CD4-positive, alpha-beta memory T cell (primary cell): ENCODE data around the gene LORICRIN. TPM values are rescaled to one million over a fixed set of nuclear protein-coding genes. Genes with fewer than 3 reads are reported as not detected.
"Not testable (repeated sequence)": the region's sequence is repeated elsewhere in the genome, so short reads cannot be mapped to it uniquely, and the experiment has no call there.

Source experiments
- CTCF ChIA-PET: fragments of 350-600 bp; sonication (Branson Sonifier 250); formaldehyde crosslinking; loops from one replicate; lab custom pipeline; 2021; ENCODE audit warnings: inconsistent platforms; ENCODE audit not compliant: partially characterized antibody; lab: Charles Lee
- POLR2A ChIA-PET: fragments of 350-600 bp; sonication (Branson Sonifier 250); formaldehyde crosslinking; loops from one replicate; lab custom pipeline; 2021; ENCODE audit not compliant: partially characterized antibody; lab: Charles Lee
- DNase-seq, 5 donors: peaks; one replicate each; pipeline versions ENCODE4 v3.0.0 to v3.0.0-alpha.2; 2020 to 2022; ENCODE audit warnings: mixed read lengths in 1 of 5
- H3K27ac ChIP-seq: one replicate; pipeline ENCODE4 v1.7.0; 2013; ENCODE audit warnings: low read depth, low read length
- H3K27me3 ChIP-seq: 2 replicates; pipeline ENCODE4 v1.7.0; 2013; ENCODE audit warnings: mild to moderate bottlenecking, low read length, moderate library complexity; ENCODE audit not compliant: insufficient read depth
- H3K36me3 ChIP-seq: 2 replicates; pipeline ENCODE4 v1.7.0; 2013; ENCODE audit warnings: mild to moderate bottlenecking, low read length, moderate library complexity; ENCODE audit not compliant: insufficient read depth
- H3K4me1 ChIP-seq: 2 replicates; pipeline ENCODE4 v1.7.0; 2013; ENCODE audit warnings: mild to moderate bottlenecking, low read length, moderate library complexity; ENCODE audit not compliant: insufficient read depth
- H3K4me3 ChIP-seq, 2 donors: one replicate each; pipeline ENCODE4 v1.7.0; 2013; ENCODE audit warnings: low read length in 2 of 2, mild to moderate bottlenecking in 1 of 2
- H3K9me3 ChIP-seq, 2 donors: one replicate each; pipeline ENCODE4 v1.7.0; 2013; ENCODE audit warnings: low read length in 2 of 2, control low read depth in 1 of 2; ENCODE audit not compliant: control insufficient read depth in 1 of 2
- H3K27ac Mint-ChIP-seq, 7 donors: one replicate each; pipeline ENCODE4 v1.8.0; 2020 to 2021; ENCODE audit warnings: mixed read lengths in 7 of 7, mild to moderate bottlenecking in 6 of 7, inconsistent platforms in 3 of 7, moderate library complexity in 3 of 7
- H3K27me3 Mint-ChIP-seq, 2 donors: one replicate each; pipeline ENCODE4 v1.8.0; 2020 to 2021; ENCODE audit warnings: mixed read lengths in 2 of 2
- H3K36me3 Mint-ChIP-seq, 2 donors: one replicate each; pipeline ENCODE4 v1.8.0; 2020 to 2021; ENCODE audit warnings: mixed read lengths in 2 of 2, inconsistent platforms in 1 of 2, mild to moderate bottlenecking in 1 of 2
- H3K4me1 Mint-ChIP-seq, 4 donors: one replicate each; pipeline ENCODE4 v1.8.0; 2020 to 2021; ENCODE audit warnings: mixed read lengths in 4 of 4, mild to moderate bottlenecking in 1 of 4
- H3K4me3 Mint-ChIP-seq, 8 donors: one replicate each; pipeline ENCODE4 v1.8.0; 2020 to 2021; ENCODE audit warnings: mixed read lengths in 8 of 8, mild to moderate bottlenecking in 7 of 8, moderate library complexity in 6 of 8, inconsistent platforms in 3 of 8
- H3K9me3 Mint-ChIP-seq, 8 donors: one replicate each; pipeline ENCODE4 v1.8.0; 2020 to 2021; ENCODE audit warnings: mixed read lengths in 8 of 8, mild to moderate bottlenecking in 5 of 8, inconsistent platforms in 3 of 8, moderate library complexity in 1 of 8
- intact Hi-C: fragments of 100-400 bp; cut with micrococcal nuclease; formaldehyde crosslinking; loops from one replicate; pipeline ENCODE4 v1.15.1; 2023
- polyA plus RNA-seq, 2 donors: library from polyadenylated mRNA; unstranded; fragments of 300-500 nt; fragmentation: Illumina TruSeq; gene quantifications; one replicate each; pipeline ENCODE4 v1.2.3, GENCODE V29; 2021
- total RNA-seq, 2 experiments: library from RNA; stranded (reverse); gene quantifications; one replicate each; pipeline ENCODE4 v1.2.3, GENCODE V29; 2021

The LORICRIN gene
- total and polyA plus RNA-seq, 4 experiments from 2014 or later, result not detected

DNA sequence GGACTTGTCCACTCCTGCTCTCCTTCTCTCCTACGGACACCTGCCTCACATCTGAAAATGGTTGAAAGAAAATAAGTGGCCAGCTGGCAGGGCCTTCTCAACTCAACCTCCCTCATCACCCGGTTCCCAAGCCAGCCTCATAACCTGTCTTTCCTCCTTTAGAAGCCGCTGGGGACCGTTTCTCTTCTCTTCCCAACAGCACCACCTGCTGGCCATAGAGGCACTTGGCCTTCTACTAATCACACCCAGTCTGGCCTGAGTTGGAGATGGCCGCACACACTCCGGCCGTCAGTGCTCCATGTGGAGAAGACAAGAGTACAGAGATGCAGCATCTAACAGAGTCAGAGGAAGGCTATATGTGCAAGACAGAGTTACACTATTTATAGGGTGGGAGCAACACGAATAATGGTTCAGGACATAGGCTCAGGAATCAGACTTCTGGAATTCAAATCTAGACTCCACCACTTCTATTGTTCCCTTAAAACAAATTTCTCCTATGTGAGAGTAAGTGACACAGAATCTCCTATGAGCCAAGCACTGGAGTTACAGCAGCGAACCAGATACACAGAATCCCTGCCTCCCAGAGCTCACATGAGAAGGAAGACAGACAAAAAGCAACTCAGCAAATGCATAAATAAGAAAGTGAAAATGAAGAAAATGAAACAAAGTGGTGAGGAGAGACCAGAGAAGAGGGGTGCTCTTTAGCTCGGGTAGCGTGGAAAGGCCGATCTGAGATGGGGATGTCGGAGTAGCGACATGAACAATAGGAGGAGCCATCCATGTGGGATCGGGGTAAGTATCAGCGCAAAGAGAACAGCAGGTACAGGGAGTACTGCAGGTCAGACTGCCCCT, 36.2 kb upstream of the LORICRIN start:
- H3K9me3 ChIP-seq, intact Hi-C loops, H3K4me3 ChIP-seq, H3K4me1 ChIP-seq, H3K4me3 Mint-ChIP-seq, H3K9me3 Mint-ChIP-seq, H3K4me1 Mint-ChIP-seq, H3K36me3 Mint-ChIP-seq, POLR2A ChIA-PET, H3K36me3 ChIP-seq, H3K27ac Mint-ChIP-seq, H3K27me3 ChIP-seq, H3K27ac ChIP-seq: not testable (repeated sequence)
- CTCF ChIA-PET, result interaction anchor here (0.7 to 1.2 kb wide), 3 partner anchors 11 to 39 kb away, joined by 3 to 4 read pairs (median 3); no protein-coding TSS in a partner anchor
- H3K27me3 Mint-ChIP-seq, result peaks cover 9 to 26% of the 10 kb centered on the region in 2 donors
- peak; percentile 18 to 50 (median 28) for DNase-seq

DNA sequence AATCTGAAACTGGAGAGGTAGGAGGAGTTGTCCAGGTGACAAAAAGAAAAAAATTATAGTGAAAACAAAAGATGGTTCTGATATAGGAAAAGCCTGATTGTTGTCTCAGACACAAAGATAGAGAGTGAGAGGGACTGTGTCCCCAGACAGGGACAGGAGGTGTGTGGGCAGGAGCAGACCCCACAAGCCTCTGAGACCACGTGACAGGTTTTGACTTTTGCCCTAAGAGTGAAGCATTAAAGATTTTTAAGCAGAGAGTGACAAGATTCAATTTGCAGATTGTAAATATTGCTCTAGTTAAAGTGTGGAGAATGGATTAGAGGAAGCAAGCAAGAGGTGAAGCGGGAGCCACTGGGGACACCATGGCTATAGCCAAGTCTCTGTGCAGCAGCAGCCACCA, 31.7 kb upstream of the LORICRIN start:
- H3K4me3 Mint-ChIP-seq, result no peak overlapping the region
- no peak overlapping the region for H3K27ac Mint-ChIP-seq
- peaks cover 20 to 35% of the 10 kb centered on the region in 2 donors for H3K27me3 Mint-ChIP-seq
- H3K36me3 Mint-ChIP-seq, result no peaks in the 10 kb centered on the region
- ChIA-PET POLR2A (no interaction called here), CTCF (interaction anchor here (1.3 to 1.9 kb wide), 2 partner anchors 12 to 14 kb away, joined by 5 read pairs; no protein-coding TSS in a partner anchor)
- H3K27me3 ChIP-seq, result peaks cover 3% of the 10 kb centered on the region
- peaks cover 0 to 6% (median 3%) of the 10 kb centered on the region in 4 donors for H3K4me1 Mint-ChIP-seq
- no peaks in the 10 kb centered on the region for H3K9me3 ChIP-seq
- H3K4me1 ChIP-seq, result no peaks in the 10 kb centered on the region
- no peak overlapping the region for H3K27ac ChIP-seq
- no peak for DNase-seq
- H3K4me3 ChIP-seq, result no peak overlapping the region
- intact Hi-C loops, result no loop called here
- H3K36me3 ChIP-seq, result no peaks in the 10 kb centered on the region
- no peaks in the 10 kb centered on the region for H3K9me3 Mint-ChIP-seq

DNA sequence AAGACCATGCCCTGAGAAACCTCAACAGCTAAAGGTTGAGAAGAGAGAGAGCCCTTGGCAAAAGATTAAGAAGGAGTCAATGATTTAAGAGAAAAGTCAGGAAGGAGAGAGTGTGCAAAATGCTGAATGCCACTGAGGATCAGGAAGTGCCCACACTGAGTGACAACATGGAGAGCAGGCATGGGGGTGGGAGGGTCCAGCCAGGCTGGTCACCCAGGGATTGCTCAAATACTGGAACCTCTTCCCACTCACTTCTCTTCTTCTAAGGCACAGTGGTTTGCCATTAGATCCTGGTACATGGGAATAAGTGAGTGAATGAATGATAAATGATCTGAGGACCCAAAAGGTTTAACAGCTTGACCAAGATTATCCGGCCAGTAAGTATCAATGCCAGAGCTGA, 31.0 kb upstream of the LORICRIN start:
- no peaks in the 10 kb centered on the region for H3K36me3 ChIP-seq
- intact Hi-C loops, result no loop called here
- ChIA-PET POLR2A (no interaction called here), CTCF (interaction anchor here (0.7 to 1.9 kb wide), 7 partner anchors 8 to 60 kb away, joined by 3 to 6 read pairs (median 4); no protein-coding TSS in a partner anchor)
- H3K9me3 Mint-ChIP-seq, result peaks cover 0 to 2% (median 0%) of the 10 kb centered on the region in 8 donors
- H3K9me3 ChIP-seq, result no peaks in the 10 kb centered on the region
- no peak overlapping the region for H3K27ac ChIP-seq
- no peak overlapping the region for H3K27ac Mint-ChIP-seq
- no peaks in the 10 kb centered on the region for H3K36me3 Mint-ChIP-seq
- H3K4me3 Mint-ChIP-seq, result no peak overlapping the region
- DNase-seq, result no peak
- no peaks in the 10 kb centered on the region for H3K4me1 ChIP-seq
- peaks cover 21 to 36% of the 10 kb centered on the region in 2 donors for H3K27me3 Mint-ChIP-seq
- peaks cover 0 to under 1% (median 0%) of the 10 kb centered on the region in 4 donors for H3K4me1 Mint-ChIP-seq
- no peak overlapping the region for H3K4me3 ChIP-seq
- H3K27me3 ChIP-seq, result peaks cover 3% of the 10 kb centered on the region

DNA sequence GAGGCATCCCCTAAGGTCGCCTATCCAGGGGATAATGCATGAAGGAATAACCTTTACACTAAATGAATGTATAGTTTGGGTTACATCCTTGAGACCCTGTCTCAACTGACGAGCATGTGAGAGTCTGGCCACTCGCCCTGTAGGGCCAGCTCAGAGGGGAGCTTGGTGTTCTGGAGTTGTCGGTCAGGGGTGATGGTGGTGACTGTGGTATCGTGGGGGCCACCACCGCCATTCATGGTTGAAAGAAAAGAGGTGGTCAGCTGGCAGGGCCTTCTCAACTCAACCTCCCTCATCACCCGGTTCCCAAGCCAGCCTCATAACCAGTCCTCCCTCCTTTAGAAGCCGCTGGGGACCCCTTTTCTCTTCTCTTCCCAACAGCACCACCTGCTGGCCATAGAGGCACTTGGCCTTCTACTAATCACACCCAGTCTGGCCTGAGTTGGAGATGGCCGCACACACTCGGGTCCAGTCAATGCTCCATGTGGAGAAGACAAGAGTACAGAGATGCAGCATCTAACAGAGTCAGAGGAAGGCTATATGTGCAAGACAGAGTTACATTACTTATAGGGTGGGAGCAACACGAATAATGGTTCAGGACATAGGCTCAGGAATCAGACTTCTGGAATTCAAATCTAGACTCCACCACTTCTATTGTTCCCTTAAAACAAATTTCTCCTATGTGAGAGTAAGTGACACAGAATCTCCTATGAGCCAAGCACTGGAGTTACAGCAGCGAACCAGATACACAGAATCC, 30.2 kb upstream of the LORICRIN start:
- H3K27me3 ChIP-seq, H3K9me3 Mint-ChIP-seq, H3K36me3 ChIP-seq, H3K4me3 ChIP-seq, H3K27ac Mint-ChIP-seq, H3K9me3 ChIP-seq, H3K36me3 Mint-ChIP-seq, H3K4me1 ChIP-seq, H3K4me3 Mint-ChIP-seq, DNase-seq, intact Hi-C loops, H3K27ac ChIP-seq, POLR2A ChIA-PET, H3K4me1 Mint-ChIP-seq: not testable (repeated sequence)
- CTCF ChIA-PET, result interaction anchor here (0.7 to 2.0 kb wide), 7 partner anchors 8 to 60 kb away, joined by 3 to 8 read pairs (median 4); no protein-coding TSS in a partner anchor
- peaks cover 19 to 31% of the 10 kb centered on the region in 2 donors for H3K27me3 Mint-ChIP-seq

DNA sequence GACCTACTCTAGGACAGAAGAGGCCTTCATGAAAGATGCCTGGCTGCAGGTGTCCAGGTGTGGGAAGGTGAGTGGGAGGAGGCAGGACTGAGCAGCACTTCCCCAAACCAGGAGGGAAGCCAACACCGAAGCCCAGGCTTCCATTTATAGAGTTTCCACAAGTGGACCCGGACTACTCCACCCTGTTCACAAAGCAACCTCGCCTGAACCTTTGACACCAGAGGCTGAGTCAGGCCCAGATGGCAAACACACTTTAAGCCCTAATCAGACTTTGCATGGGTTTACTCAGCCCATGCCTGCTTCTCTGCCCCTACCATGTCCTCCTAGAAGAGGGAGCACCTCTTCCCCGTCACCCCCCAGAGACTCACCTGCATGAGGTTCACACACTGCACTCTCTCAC, 28.1 kb upstream of the LORICRIN start:
- H3K36me3 Mint-ChIP-seq, result no peaks in the 10 kb centered on the region

DNA sequence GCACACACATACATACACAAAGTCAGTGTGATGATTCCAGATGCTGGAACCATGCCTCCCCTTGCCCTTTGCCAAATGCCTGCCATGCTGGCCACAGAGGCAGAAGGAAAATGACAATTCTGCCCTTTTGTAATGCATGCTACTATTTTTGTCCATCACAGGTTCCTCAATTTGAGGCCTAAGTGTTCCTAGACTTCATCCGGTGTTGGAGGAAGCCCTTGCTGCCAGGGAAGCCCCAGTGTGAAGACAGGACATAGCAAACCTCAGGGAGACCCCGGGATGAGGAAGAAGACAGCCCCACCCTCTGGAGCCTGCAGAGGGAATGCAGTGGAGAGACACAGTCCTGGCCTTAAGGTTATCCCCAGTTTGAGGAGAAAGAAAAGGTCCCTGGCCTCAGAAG, 27.7 kb upstream of the LORICRIN start:
- Mint-ChIP-seq H3K4me3 (no peak overlapping the region), H3K36me3 (no peaks in the 10 kb centered on the region), H3K27me3 (peaks cover 17 to 24% of the 10 kb centered on the region in 2 donors), H3K9me3 (peaks cover 0 to 2% (median 0%) of the 10 kb centered on the region in 8 donors), H3K27ac (no peak overlapping the region), H3K4me1 (no peaks in the 10 kb centered on the region)
- no peak for DNase-seq
- no peaks in the 10 kb centered on the region for H3K9me3 ChIP-seq
- CTCF ChIA-PET, result interaction anchor here (2.0 kb wide), 1 partner anchor 11 kb away, joined by 8 read pairs; no protein-coding TSS in a partner anchor
- H3K4me1 ChIP-seq, result no peaks in the 10 kb centered on the region
- no peak overlapping the region for H3K27ac ChIP-seq
- intact Hi-C loops, result no loop called here
- POLR2A ChIA-PET, result no interaction called here
- no peaks in the 10 kb centered on the region for H3K36me3 ChIP-seq
- H3K27me3 ChIP-seq, result peaks cover 3% of the 10 kb centered on the region
- no peak overlapping the region for H3K4me3 ChIP-seq

More for the DNA sequence above, 28.1 kb upstream of the LORICRIN start:
- no peaks in the 10 kb centered on the region for H3K4me1 ChIP-seq
- no peak for DNase-seq
- Mint-ChIP-seq H3K9me3 (peaks cover 0 to 2% (median 0%) of the 10 kb centered on the region in 8 donors), H3K4me1 (no peaks in the 10 kb centered on the region), H3K27ac (no peak overlapping the region), H3K27me3 (peaks cover 17 to 24% of the 10 kb centered on the region in 2 donors), H3K4me3 (no peak overlapping the region)
- no peaks in the 10 kb centered on the region for H3K9me3 ChIP-seq
- intact Hi-C loops, result no loop called here
- ChIA-PET CTCF (interaction anchor here (2.0 kb wide), 1 partner anchor 11 kb away, joined by 8 read pairs; no protein-coding TSS in a partner anchor), POLR2A (no interaction called here)
- H3K27me3 ChIP-seq, result peaks cover 3% of the 10 kb centered on the region
- H3K36me3 ChIP-seq, result no peaks in the 10 kb centered on the region
- H3K4me3 ChIP-seq, result no peak overlapping the region
- H3K27ac ChIP-seq, result no peak overlapping the region

DNA sequence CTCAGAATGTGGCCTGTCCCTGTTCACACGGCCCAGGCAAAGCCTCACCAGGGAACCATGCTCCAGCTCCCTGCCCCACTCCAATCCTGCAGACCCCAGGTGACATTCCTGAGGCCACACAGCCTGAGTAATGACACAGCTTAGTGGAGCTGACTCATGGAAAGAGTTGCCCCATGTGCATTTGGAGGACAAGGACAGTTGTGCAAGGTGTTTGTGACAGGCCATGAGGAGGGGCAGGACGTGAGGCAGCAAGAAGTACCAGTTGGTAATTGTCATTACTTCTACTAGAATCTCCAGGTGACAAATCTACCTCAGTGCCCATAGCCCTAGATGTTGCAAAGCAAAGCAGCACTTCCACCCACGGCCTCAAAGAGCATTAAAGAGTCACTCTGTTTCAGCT, 26.9 kb upstream of the LORICRIN start:
- Histone ChIP-seq H3K4me3 (no peak overlapping the region), H3K9me3 (no peaks in the 10 kb centered on the region), H3K4me1 (no peaks in the 10 kb centered on the region), H3K27me3 (peaks cover 3% of the 10 kb centered on the region), H3K36me3 (no peaks in the 10 kb centered on the region), H3K27ac (no peak overlapping the region)
- no peaks in the 10 kb centered on the region for H3K4me1 Mint-ChIP-seq
- intact Hi-C loops, result no loop called here
- peaks cover 0 to 2% (median 0%) of the 10 kb centered on the region in 8 donors for H3K9me3 Mint-ChIP-seq
- DNase-seq, result no peak
- peak overlapping the region in 1 of 8 donors; percentile 74 for H3K4me3 Mint-ChIP-seq
- peaks cover 21 to 24% of the 10 kb centered on the region in 2 donors for H3K27me3 Mint-ChIP-seq
- no peaks in the 10 kb centered on the region for H3K36me3 Mint-ChIP-seq
- no peak overlapping the region for H3K27ac Mint-ChIP-seq
- CTCF ChIA-PET, result no interaction called here
- POLR2A ChIA-PET, result no interaction called here
